Panc1 (cell line): ENCODE data around the gene DCAKD.

ENCODE experiments used
- POLR2AphosphoS5 ChIP-seq: IDR thresholded peaks from 2 replicates; pipeline ENCODE4 v1.6.1; 2012; ENCODE audit warnings: mild to moderate bottlenecking, low read depth, low read length, moderate library complexity
- TF ChIP-seq, protein P1 (sequence below): fragments of 450-650 bp; IDR thresholded peaks from 2 replicates; pipeline ENCODE4 v1.5.1; 2017; ENCODE audit warnings: mild to moderate bottlenecking

DNA sequence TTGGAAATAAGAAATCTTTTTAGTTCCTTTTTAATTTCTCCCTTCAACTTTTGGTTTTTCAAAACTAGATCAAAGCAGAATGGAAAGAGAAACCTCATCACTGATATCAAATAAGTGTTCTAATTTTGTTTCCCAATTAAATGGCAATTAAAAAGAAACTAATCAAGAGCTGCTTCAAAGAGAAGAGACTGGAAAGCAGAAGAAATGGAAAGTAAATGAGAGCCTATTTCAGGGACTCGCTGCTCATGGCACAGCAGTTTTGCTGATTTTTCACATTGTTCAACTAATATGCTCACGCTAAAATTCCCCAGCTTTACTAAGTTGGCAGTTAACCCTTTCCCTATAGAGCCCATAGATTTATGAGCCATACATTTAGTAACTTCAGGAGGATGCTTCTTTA lies 16.2 kb upstream of the DCAKD start:
- TF ChIP-seq POLR2AphosphoS5 = no peak
- TF ChIP-seq, protein P1, sequence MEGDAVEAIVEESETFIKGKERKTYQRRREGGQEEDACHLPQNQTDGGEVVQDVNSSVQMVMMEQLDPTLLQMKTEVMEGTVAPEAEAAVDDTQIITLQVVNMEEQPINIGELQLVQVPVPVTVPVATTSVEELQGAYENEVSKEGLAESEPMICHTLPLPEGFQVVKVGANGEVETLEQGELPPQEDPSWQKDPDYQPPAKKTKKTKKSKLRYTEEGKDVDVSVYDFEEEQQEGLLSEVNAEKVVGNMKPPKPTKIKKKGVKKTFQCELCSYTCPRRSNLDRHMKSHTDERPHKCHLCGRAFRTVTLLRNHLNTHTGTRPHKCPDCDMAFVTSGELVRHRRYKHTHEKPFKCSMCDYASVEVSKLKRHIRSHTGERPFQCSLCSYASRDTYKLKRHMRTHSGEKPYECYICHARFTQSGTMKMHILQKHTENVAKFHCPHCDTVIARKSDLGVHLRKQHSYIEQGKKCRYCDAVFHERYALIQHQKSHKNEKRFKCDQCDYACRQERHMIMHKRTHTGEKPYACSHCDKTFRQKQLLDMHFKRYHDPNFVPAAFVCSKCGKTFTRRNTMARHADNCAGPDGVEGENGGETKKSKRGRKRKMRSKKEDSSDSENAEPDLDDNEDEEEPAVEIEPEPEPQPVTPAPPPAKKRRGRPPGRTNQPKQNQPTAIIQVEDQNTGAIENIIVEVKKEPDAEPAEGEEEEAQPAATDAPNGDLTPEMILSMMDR = no peak
